ENCODE results near the gene TMSB4Y.

Gene TMSB4Y

GRCh38 chrY:13703568-13703968, at the start of gene TMSB4Y:
TSS of gene TMSB4Y (plus strand) at chrY:13703899.
- no peak for TF ChIP-seq CTCF (IDR thresholded peaks at IDR 0.05; ENCODE audit: borderline replicate concordance, insufficient read depth, low read depth, low read length)
- H3K4me3 ChIP-seq (ENCODE audit: low read depth, low read length) = no peak within 1 kb of the TSS

- no peak for TF ChIP-seq CTCF (IDR thresholded peaks at IDR 0.05; ENCODE audit: borderline replicate concordance, insufficient read depth, low read depth, low read length)
- no peak overlapping the region for H3K4me3 ChIP-seq (ENCODE audit: low read depth, low read length)
Measured at GRCh38 chrY:13664162-13664561, 39.5 kb upstream of the TMSB4Y start.

GRCh38 chrY:13671122-13671521, 32.6 kb upstream of the TMSB4Y start:
- no peak for TF ChIP-seq CTCF (IDR thresholded peaks at IDR 0.05; ENCODE audit: borderline replicate concordance, insufficient read depth, low read depth, low read length)

GRCh38 chrY:13702276-13702675, 1.4 kb upstream of the TMSB4Y start:
- H3K4me3 ChIP-seq (ENCODE audit: low read depth, low read length) = no peak overlapping the region
- no peak for TF ChIP-seq CTCF (IDR thresholded peaks at IDR 0.05; ENCODE audit: borderline replicate concordance, insufficient read depth, low read depth, low read length)

More at GRCh38 chrY:13671122-13671521, 32.6 kb upstream of the TMSB4Y start:
- no peak overlapping the region for H3K4me3 ChIP-seq (ENCODE audit: low read depth, low read length)

- no peak for TF ChIP-seq CTCF (IDR thresholded peaks at IDR 0.05; ENCODE audit: borderline replicate concordance, insufficient read depth, low read depth, low read length)
- H3K4me3 ChIP-seq (ENCODE audit: low read depth, low read length) = no peak overlapping the region
Measured at GRCh38 chrY:13704121-13704930, 627 bp downstream of the TMSB4Y start.

GRCh38 chrY:13705197-13705596, 1.5 kb downstream of the TMSB4Y start:
- no peak for TF ChIP-seq CTCF (IDR thresholded peaks at IDR 0.05; ENCODE audit: borderline replicate concordance, insufficient read depth, low read depth, low read length)
- no peak overlapping the region for H3K4me3 ChIP-seq (ENCODE audit: low read depth, low read length)

GRCh38 chrY:13708038-13708437, 4.3 kb downstream of the TMSB4Y start:
- no peak overlapping the region for H3K4me3 ChIP-seq (ENCODE audit: low read depth, low read length)
- no peak for TF ChIP-seq CTCF (IDR thresholded peaks at IDR 0.05; ENCODE audit: borderline replicate concordance, insufficient read depth, low read depth, low read length)

Measured in GM12875 (cell line).